Measurements from ENCODE around the gene NARF. TPM values are rescaled to one million over a fixed set of nuclear protein-coding genes. Genes with fewer than 3 reads are reported as not detected.
A peak's percentile ranks its signal among the peaks of the same experiment; 100 is the strongest.

The NARF gene
- total RNA-seq, 1 donor from 2014 or later, result 38.3 TPM

GRCh38 chr17:82479602-82480001, 21.1 kb downstream of the NARF start:
- ATAC-seq, result no peak

DNA sequence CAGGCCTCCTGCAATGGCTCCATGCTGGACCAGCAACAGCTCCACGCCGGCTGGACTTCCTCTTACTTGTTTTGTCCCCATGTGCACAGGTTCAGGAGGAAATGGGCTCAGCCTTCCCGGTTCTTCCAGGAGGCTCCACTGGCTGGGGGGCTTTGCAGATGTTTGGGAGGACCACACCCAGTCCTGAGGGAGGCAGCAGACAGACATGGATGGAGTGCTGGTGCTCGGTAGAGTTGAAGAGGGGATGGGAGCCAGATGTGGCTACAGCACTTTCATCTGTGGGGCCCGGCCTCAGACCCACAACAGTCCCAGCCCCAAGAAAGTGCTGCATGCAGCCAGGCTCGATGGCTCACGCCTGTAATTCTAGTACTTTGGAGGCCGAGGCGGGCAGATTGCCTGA, 21.8 kb downstream of the NARF start:
- ATAC-seq, result no peak

- no peak for ATAC-seq
These were observed 24.7 kb downstream of the NARF start for GRCh38 chr17:82483204-82483660.

- no peak for ATAC-seq
These were observed 25.3 kb downstream of the NARF start for GRCh38 chr17:82483836-82484235.

GRCh38 chr17:82486231-82487094, 27.9 kb downstream of the NARF start:
- peak; percentile 77 for ATAC-seq

- ATAC-seq, result no peak
These were observed 29.4 kb downstream of the NARF start for GRCh38 chr17:82487910-82488309.

GRCh38 chr17:82489117-82489516, 30.6 kb downstream of the NARF start:
- no peak for ATAC-seq

DNA sequence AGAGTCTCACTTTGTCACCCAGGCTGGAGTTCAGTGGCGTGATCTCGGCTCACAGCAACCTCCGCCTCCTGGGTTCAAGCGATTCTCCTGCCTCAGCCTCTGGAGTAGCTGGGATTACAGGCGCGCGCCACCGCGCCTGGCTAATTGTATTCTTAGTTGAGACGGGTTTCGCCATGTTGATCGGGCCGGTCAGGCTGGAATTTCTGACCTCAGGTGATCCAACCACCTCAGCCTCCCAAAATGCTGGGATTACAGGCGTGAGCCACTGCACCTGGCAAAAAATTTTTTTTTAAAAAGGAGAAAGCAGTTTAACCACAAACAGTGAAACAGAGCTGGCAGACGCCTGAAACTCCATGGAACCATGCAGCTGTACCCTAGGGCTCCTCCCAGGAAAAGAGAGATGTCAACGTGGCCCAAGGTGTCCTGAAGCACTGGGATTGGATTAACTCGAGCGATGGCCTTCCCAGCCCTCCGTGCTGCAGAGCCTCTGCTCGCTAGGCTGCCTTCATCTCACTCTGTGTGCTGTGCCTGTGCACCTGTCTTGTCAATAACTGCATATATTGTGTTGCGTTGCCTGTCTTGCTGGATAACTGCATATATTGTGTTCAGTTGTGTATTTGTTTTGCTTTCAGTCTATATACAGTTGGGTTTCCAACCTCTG, 31.4 kb downstream of the NARF start:
- ATAC-seq, result no peak

DNA sequence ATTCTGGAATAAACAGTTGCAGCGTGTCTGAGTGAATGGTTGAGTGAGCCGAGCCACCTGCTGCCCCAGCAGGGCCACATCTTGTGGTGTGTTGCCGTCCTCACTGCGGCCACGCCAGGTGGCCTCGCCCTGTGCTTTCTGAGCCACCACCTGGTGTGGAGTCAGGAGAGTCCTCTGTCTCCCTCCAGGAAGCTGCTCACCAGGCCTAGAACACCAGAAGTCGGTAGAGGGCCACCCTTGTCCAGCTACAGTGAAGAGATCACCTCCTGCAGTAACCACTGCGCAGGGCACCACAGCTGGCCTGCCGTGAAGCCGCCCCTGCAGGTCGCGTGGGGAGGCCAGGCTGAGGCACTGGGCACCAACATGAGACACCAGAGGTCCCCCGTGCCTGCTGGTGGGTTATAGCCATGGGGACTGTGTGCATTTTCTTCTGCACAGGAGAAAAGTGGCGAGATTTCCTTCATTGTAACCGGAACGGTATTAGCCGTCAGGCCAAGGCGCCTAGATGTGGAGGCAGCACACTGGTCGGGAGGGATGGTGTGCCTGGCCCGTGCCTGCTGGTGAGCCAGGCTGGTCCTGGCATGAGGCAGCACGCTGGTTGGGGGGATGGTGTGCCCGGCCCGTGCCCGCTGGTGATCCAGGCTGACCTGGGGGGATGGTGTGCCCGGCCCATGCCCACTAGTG, 32.1 kb downstream of the NARF start:
- ATAC-seq, result no peak

DNA sequence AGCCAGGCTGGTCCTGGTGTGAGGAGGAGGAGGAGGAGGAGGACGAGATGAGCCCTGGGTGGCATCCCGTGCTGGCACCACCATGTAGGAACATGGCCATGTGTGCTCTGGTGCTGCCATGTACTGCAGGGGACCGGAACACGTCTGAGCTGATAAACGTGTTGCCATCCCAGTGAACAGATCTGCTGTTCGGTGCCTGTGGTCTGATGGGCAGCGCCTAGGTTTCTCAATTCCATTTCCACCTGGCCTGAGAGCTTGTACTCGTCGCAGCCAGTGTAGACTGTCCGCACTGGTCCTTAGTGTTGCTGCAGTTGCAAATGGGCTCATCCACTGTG, 32.6 kb downstream of the NARF start:
- ATAC-seq, result no peak

GRCh38 chr17:82491533-82491932, 33.0 kb downstream of the NARF start:
- ATAC-seq, result no peak

- peak; percentile 23 for ATAC-seq
These were observed 34.2 kb downstream of the NARF start for GRCh38 chr17:82492643-82493225.

DNA sequence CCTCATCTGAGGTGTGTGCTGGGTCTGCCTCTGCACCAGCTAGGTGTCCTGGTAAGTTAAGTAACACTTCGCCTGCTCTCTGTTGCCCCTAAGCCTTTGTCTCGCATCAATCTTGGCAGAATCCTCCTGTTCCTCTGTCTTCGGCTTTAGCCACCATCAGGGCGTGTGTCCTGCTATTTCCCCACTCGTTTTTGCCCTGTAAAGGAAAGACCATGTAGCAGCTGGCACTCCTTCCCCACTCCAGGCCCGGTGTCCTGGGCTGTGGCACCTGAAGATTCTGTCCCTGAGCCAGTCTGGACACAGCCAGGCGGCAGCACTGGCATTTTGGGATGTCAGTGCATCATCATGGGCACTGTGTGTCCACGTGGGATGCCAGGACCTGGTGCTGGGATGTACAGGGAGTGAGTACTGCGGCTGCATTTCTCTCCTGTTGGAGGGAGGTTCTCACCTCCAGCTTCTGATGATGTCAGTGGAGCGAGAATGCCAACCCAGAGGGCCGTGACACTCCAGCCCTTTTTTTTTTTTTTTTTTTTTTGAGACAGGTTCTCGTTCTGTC, 34.8 kb downstream of the NARF start:
- peak; percentile 20 for ATAC-seq

- peak; percentile 43 for ATAC-seq
These were observed 35.9 kb downstream of the NARF start for GRCh38 chr17:82494236-82495055.

GRCh38 chr17:82495844-82496528, 37.4 kb downstream of the NARF start:
- ATAC-seq, result peak; percentile 73

- peak; percentile 62 for ATAC-seq
These were observed 38.2 kb downstream of the NARF start for GRCh38 chr17:82496529-82497434.

DNA sequence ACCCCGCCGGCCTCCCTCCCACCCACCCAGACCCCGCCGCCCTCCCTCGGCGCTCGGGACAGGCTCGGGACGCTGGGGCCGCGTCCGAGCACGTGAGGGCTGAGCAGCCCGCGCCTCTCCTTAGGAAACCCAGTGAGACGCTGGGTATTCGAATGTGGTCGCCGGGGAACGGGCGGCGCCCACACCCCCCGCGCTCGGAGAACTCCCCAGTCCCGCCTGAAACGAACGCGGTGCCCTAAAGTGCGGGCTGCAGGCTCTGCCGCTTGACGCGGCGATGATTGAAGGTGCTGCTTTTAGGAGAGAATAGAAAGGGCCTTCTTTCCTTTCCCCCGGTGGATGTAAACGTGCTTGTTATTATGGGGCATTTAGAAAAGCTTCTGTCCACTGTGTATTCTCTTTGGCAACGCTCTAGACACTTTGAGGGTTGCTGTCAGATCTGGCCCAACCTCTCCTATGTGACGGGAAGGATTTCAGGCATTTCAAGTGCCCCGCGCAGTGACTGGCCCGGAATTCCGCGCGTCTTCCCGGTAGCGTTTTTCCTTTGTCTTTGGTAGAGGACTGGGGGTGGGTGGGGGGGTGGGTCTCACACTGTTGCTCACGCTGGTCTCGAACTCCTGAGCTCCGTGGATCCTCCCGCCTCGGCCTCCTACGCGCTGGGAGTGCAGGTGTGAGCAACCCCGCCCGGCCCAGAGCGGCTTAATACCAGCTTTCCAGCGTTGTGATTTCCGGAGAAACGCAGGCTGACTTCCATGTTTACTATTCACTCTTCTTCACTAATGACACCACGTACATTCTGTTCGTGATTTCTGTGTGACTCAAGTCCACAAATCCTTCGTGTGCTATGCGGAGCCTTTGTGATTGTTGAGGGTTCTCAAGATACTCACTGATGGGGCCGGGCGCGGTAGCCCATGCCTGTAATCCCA, 39.2 kb downstream of the NARF start:
- no peak for ATAC-seq

DNA sequence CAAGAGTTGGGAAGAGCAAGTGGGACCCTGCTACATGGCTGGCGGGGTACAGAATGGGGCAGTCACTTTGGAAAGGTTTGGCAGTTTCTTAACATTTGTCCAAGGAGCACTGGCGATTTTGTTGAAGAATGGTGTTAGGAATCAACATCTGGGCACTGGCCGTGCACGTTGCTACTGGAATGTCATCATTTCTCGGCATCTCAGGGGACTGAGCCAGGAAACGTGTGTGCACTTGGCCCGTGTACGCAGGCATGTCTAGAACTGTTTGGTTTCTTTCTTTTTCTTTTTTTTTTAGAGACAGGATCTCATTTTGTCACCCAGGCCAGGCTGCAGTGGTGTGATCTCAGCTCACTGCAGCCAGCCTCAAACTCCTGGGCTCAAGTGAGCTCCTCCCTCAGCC, 43.7 kb downstream of the NARF start:
- ATAC-seq, result peak; percentile 65

Measured in esophagus mucosa (tissue), 1 donor.